ENCODE measurements around the gene SKIC2. TPM values are rescaled to one million over a fixed set of nuclear protein-coding genes. Genes with fewer than 3 reads are reported as not detected.
A peak's percentile ranks its signal among the peaks of the same experiment; 100 is the strongest.

The SKIC2 gene
- total and polyA plus RNA-seq, 4 donors: 28.1 to 78.0 (median 61.6) TPM

DNA sequence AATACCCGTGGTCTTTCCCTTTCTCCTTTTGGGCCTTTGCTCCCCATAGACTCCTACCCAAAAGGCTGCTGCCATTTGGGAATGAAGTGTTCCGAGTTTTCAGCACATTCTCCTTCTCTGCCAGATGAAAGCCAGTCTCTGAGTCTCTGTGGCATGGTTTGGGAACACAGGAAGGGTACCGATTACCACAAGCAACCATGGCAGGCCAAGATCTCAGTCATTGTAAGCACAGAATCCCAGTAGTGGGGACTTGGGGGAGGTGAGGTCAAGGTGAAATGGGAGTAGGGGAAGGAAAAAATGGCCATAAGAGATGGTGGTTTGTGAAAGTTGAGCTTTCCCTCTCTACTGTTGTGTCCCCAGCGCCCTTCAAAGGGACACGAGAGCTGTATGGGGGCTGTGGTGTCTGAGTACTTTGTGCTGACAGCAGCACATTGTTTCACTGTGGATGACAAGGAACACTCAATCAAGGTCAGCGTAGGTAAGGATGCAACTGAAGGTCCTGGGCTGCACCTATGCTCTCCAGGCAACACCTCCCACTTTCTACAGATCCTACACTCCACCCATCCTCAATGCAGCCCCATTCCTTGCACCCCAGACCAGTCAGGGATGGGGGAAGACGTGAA lies 8.9 kb upstream of the SKIC2 start:
- Histone ChIP-seq H3K27ac (ENCODE audit: low read depth in 1 of 2, low read length in 1 of 2) (no peak overlapping the region), H3K9me3 (ENCODE audit: control insufficient read depth in 4 of 4, insufficient read depth in 3 of 4, low read length in 3 of 4) (no peaks in the 10 kb centered on the region), H3K4me3 (no peak overlapping the region), H3K36me3 (ENCODE audit: control insufficient read depth in 4 of 4, insufficient read depth in 4 of 4, low read length in 4 of 4) (peaks cover 9 to 31% (median 21%) of the 10 kb centered on the region in 4 donors), H3K27me3 (ENCODE audit: control insufficient read depth in 3 of 3, insufficient read depth in 3 of 3, low read length in 2 of 3) (peaks cover 0 to 5% (median 0%) of the 10 kb centered on the region in 3 donors), H3K4me1 (ENCODE audit: control insufficient read depth in 5 of 5, insufficient read depth in 5 of 5, low read length in 5 of 5) (peaks cover 0 to 14% (median 0%) of the 10 kb centered on the region in 5 donors), H3K9ac (ENCODE audit: insufficient read depth in 1 of 2, low read length in 2 of 2) (no peak overlapping the region)
- peak in 1 of 3 donors; percentile 3 for DNase-seq
- ATAC-seq (ENCODE audit: insufficient read depth, low FRiP score): no peak
- TF ChIP-seq, protein P1, sequence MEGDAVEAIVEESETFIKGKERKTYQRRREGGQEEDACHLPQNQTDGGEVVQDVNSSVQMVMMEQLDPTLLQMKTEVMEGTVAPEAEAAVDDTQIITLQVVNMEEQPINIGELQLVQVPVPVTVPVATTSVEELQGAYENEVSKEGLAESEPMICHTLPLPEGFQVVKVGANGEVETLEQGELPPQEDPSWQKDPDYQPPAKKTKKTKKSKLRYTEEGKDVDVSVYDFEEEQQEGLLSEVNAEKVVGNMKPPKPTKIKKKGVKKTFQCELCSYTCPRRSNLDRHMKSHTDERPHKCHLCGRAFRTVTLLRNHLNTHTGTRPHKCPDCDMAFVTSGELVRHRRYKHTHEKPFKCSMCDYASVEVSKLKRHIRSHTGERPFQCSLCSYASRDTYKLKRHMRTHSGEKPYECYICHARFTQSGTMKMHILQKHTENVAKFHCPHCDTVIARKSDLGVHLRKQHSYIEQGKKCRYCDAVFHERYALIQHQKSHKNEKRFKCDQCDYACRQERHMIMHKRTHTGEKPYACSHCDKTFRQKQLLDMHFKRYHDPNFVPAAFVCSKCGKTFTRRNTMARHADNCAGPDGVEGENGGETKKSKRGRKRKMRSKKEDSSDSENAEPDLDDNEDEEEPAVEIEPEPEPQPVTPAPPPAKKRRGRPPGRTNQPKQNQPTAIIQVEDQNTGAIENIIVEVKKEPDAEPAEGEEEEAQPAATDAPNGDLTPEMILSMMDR (IDR thresholded peaks at IDR 0.05; ENCODE audit: control extremely low read depth, extremely low read depth): no peak
- WGBS, 2 donors: 87 to 91% methylated on average over 7 of the region's 7 CpGs

DNA sequence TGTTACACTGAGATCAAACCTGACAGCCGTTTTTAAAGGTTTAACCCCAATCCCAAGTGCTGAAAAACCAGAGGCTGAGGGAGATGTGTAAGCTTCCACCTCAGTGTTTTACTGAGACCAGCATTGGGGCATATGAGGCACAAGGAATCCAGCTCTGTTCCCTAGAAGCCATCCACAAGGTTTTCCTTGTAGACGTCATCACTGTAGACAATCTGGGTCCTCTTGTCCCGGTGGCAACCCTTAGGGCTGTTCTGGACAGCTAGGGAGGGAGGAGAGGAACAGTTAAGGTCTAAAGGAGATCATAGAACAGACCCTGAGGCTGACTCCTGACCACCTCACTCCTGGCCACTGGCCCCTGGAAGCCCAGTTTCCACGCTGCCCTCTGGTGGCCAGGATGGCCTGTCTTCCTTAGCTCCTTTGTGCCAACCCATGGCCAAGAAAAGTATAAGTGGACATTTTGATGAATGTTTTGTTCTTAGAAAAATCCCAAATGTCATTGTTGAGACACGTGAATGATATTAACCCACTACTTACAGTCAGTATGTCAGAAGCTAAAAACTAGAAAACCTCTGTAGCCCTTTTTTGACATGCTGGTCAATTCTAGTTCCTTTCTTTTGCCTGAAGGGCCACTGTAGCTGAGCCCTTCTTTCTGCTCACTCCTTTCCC lies 6.7 kb upstream of the SKIC2 start:
- TF ChIP-seq, protein P1 (IDR thresholded peaks at IDR 0.05; ENCODE audit: control extremely low read depth, extremely low read depth): peak; percentile 37
- Histone ChIP-seq H3K9me3 (ENCODE audit: control insufficient read depth in 4 of 4, insufficient read depth in 3 of 4, low read length in 3 of 4) (no peaks in the 10 kb centered on the region), H3K27me3 (ENCODE audit: control insufficient read depth in 3 of 3, insufficient read depth in 3 of 3, low read length in 2 of 3) (no peaks in the 10 kb centered on the region), H3K27ac (ENCODE audit: low read depth in 1 of 2, low read length in 1 of 2) (peak overlapping the region in 1 of 2 donors; percentile 17), H3K4me1 (ENCODE audit: control insufficient read depth in 5 of 5, insufficient read depth in 5 of 5, low read length in 5 of 5) (peaks cover 0 to 4% (median 0%) of the 10 kb centered on the region in 5 donors), H3K4me3 (no peak overlapping the region), H3K36me3 (ENCODE audit: control insufficient read depth in 4 of 4, insufficient read depth in 4 of 4, low read length in 4 of 4) (peaks cover 16 to 39% (median 30%) of the 10 kb centered on the region in 4 donors), H3K9ac (ENCODE audit: insufficient read depth in 1 of 2, low read length in 2 of 2) (no peak overlapping the region)
- DNase-seq: peak; percentile 47 to 53 (median 52)
- 55 to 74% methylated on average over 5 of the region's 5 CpGs for WGBS, 2 donors
- ATAC-seq (ENCODE audit: insufficient read depth, low FRiP score): peak; percentile 79

DNA sequence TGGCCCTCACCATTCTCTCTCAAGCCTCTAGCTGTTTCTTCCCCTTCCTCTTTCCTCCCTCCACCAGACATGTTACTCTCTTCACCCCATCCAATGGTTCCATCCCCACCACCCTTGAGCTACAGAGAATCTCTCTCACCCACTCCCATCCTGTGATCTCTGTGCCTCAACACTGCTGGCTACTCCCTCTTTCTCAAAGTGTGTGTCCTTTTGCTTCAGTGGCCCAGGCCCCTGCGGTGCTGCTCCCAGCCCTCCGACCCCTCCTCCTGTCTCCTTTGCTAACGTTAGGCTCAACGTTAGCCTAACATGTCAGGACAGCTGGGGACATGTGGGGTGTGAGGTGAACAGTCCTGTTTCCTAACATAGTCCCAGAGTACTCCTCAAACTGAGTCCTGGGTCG lies 6.1 kb upstream of the SKIC2 start:
- WGBS, 2 donors: 79 to 83% methylated on average over 5 of the region's 5 CpGs
- DNase-seq: no peak

More for the DNA sequence above, 6.1 kb upstream of the SKIC2 start:
- H3K27ac ChIP-seq (ENCODE audit: low read depth in 1 of 2, low read length in 1 of 2): no peak overlapping the region
- H3K36me3 ChIP-seq (ENCODE audit: control insufficient read depth in 4 of 4, insufficient read depth in 4 of 4, low read length in 4 of 4): peaks cover 16 to 39% (median 30%) of the 10 kb centered on the region in 4 donors
- H3K9me3 ChIP-seq (ENCODE audit: control insufficient read depth in 4 of 4, insufficient read depth in 3 of 4, low read length in 3 of 4): no peaks in the 10 kb centered on the region
- no peak overlapping the region for H3K4me3 ChIP-seq
- no peak for ATAC-seq (ENCODE audit: insufficient read depth, low FRiP score)
- H3K9ac ChIP-seq (ENCODE audit: insufficient read depth in 1 of 2, low read length in 2 of 2): no peak overlapping the region
- TF ChIP-seq, protein P1 (IDR thresholded peaks at IDR 0.05; ENCODE audit: control extremely low read depth, extremely low read depth): no peak
- peaks cover 1 to 7% (median 3%) of the 10 kb centered on the region in 5 donors for H3K4me1 ChIP-seq (ENCODE audit: control insufficient read depth in 5 of 5, insufficient read depth in 5 of 5, low read length in 5 of 5)
- H3K27me3 ChIP-seq (ENCODE audit: control insufficient read depth in 3 of 3, insufficient read depth in 3 of 3, low read length in 2 of 3): no peaks in the 10 kb centered on the region
